SK-N-MC (cell line): Measurements from ENCODE around the gene TMEM200C.

Source experiments
- DNase-seq: peaks from one replicate; pipeline ENCODE4 v3.0.0-alpha.2; 2011; ENCODE audit warnings: low read depth, low spot score
- H3K27ac ChIP-seq: fragments of 200-600 bp; sonication (generic); 2 replicates; pipeline ENCODE4 v1.5.1; 2016; ENCODE audit warnings: mixed run types
- H3K36me3 ChIP-seq: fragments of 200-600 bp; sonication (generic); 2 replicates; pipeline ENCODE4 v1.6.1; 2017; ENCODE audit warnings: antibody characterized with exemption, low read length, mixed read lengths; ENCODE audit not compliant: insufficient read depth
- H3K4me3 ChIP-seq: fragments of 200-600 bp; sonication (generic); 2 replicates; pipeline ENCODE4 v1.5.1; 2016
- H3K9ac ChIP-seq: fragments of 200-600 bp; sonication (generic); 2 replicates; pipeline ENCODE4 v1.8.0; 2017; ENCODE audit warnings: mixed run types, mixed read lengths; ENCODE audit not compliant: insufficient read length
- H3K9me3 ChIP-seq: fragments of 200-600 bp; sonication (generic); 2 replicates; pipeline ENCODE4 v1.6.1; 2017; ENCODE audit warnings: low read depth, mild to moderate bottlenecking, antibody characterized with exemption, low read length, moderate library complexity, mixed read lengths
- EZH2 ChIP-seq: fragments of 200-600 bp; sonication (generic); IDR thresholded peaks from one replicate; pipeline ENCODE4 v1.6.1; 2017; ENCODE audit warnings: antibody characterized with exemption
- FOXP2 ChIP-seq: optimal IDR thresholded peaks from 2 replicates; pipeline ENCODE3; 2011; ENCODE audit warnings: mild to moderate bottlenecking, moderate library complexity; ENCODE audit not compliant: insufficient read depth; ENCODE audit errors: extremely low read length, control extremely low read depth
- POLR2AphosphoS5 ChIP-seq: IDR thresholded peaks from 2 replicates; pipeline ENCODE4 v1.6.1; 2012; ENCODE audit warnings: mild to moderate bottlenecking, low read depth, low read length, borderline replicate concordance

TMEM200C gene

DNA sequence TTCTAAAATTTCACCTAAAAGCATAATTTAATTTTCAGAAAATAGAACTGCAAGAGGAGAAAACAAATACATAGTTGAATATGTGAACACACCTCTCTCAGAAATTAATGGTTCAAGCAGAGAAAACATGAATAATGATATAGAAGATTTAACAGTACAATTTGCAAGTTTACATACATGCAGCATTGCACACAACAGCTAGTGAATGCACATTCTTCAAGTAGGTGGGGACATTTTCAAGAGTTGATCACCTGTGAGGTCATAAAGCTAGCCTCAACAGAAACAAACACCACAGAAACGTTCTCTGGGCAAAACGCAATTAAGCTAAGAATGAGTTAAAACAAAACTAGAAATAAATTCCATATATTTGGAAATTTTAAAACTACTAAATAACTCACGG is 38.1 kb downstream of the TMEM200C start:
- Histone ChIP-seq H3K36me3 (no peaks in the 10 kb centered on the region), H3K27ac (no peak overlapping the region), H3K9ac (no peak overlapping the region), H3K9me3 (no peaks in the 10 kb centered on the region), H3K4me3 (no peak overlapping the region)
- no peak for TF ChIP-seq POLR2AphosphoS5
- TF ChIP-seq FOXP2 = no peak
- no peak for DNase-seq

- no peak overlapping the region for H3K27ac ChIP-seq
- H3K9ac ChIP-seq = no peak overlapping the region
- H3K36me3 ChIP-seq = no peaks in the 10 kb centered on the region
- TF ChIP-seq EZH2 = no peak
- TF ChIP-seq FOXP2 = no peak
- no peak for TF ChIP-seq POLR2AphosphoS5
- no peak overlapping the region for H3K4me3 ChIP-seq
- no peaks in the 10 kb centered on the region for H3K9me3 ChIP-seq
- no peak for DNase-seq
Observed at GRCh38 chr18:5853253-5853652, 42.1 kb downstream of the TMEM200C start.

DNA sequence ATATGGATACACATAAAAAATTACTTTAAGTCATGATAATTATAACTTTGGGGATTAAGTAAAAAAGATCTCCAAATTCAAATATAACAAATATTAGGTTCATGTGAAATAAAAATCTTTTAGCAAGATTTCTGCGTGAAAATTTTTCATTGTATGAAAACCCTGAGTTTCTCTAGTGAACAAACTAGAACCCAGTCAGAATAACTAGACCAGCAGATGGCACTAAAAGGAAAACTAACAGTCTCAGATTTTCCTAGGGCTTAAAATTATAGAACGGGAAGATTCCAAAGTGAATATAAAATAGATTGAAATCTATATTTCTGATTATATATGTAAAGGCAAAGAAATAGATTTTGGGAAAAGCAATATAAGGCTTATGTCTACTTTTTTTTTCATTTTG is 43.3 kb downstream of the TMEM200C start:
- H3K36me3 ChIP-seq = no peaks in the 10 kb centered on the region
- H3K27ac ChIP-seq = no peak overlapping the region
- H3K4me3 ChIP-seq = no peak overlapping the region
- no peak overlapping the region for H3K9ac ChIP-seq
- no peaks in the 10 kb centered on the region for H3K9me3 ChIP-seq
- no peak for DNase-seq
- TF ChIP-seq POLR2AphosphoS5 = no peak
- TF ChIP-seq EZH2 = no peak
- TF ChIP-seq FOXP2 = no peak

DNA sequence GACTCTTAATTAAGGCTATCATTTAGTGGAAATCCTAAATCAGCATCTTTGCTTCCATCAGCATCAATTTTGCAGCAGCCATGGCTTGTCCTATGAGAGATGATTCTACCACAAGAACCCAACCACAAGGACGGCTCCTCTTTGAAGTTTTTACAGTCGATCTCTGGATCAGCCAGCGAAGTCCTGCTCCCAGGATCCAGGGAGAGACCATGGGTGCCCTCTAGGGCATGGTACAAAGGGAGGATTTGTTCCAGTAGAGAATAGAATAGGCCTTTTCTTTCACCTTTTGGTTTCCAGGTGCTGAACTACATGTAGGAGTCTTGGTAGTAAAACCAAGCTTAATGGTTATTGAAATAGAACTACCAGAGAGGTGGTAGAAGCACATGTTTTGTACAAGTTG is 52.7 kb downstream of the TMEM200C start:
- H3K9ac ChIP-seq = no peak overlapping the region
- no peak for DNase-seq
- H3K27ac ChIP-seq = no peak overlapping the region
- no peak for TF ChIP-seq POLR2AphosphoS5
- H3K9me3 ChIP-seq = no peaks in the 10 kb centered on the region
- H3K36me3 ChIP-seq = no peaks in the 10 kb centered on the region
- H3K4me3 ChIP-seq = no peak overlapping the region

DNA sequence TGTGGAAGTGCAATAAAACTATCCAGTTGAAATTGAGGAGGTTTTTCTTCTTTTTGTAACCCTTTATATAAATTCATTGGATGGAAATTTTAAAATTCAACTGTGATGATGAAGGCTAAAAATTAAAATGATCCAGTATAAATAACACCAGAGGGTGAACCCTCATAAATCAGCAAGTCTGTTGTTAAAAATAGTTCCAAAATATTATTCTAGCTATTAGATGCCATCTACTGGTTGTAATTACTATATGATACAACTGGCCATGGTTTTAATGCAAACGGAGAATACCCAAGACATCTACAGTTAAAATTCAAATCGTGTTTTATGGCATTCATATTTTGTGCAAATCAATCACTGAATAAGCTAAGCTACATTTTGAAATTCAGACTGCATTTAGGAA is 53.8 kb downstream of the TMEM200C start:
- Histone ChIP-seq H3K4me3 (no peak overlapping the region), H3K36me3 (no peaks in the 10 kb centered on the region), H3K9ac (no peak overlapping the region), H3K27ac (no peak overlapping the region), H3K9me3 (no peaks in the 10 kb centered on the region)
- DNase-seq = no peak
- TF ChIP-seq FOXP2 (no peak), POLR2AphosphoS5 (no peak), EZH2 (no peak)

DNA sequence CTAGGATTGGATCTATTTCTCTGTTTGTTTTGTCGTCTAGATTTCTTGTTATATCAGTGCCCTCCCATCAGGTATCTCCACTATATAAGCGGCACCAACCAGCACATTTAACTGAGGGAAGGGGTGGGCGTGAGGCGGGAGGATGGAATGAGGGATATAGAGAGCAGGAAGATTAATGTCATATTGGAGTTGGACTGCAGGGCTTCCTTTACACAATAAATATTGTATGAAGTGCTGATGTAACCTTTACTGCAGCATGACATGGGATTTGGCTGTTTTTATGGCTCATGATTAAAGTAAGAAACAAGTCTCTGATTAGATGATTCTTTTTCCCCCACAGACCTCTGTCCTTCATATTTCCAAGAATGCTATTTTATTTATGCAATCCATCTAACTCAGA is 54.8 kb downstream of the TMEM200C start:
- H3K27ac ChIP-seq = no peak overlapping the region
- no peaks in the 10 kb centered on the region for H3K36me3 ChIP-seq
- H3K9me3 ChIP-seq = no peaks in the 10 kb centered on the region
- TF ChIP-seq POLR2AphosphoS5 (no peak), EZH2 (no peak), FOXP2 (no peak)
- H3K4me3 ChIP-seq = no peak overlapping the region
- no peak for DNase-seq
- H3K9ac ChIP-seq = no peak overlapping the region

DNA sequence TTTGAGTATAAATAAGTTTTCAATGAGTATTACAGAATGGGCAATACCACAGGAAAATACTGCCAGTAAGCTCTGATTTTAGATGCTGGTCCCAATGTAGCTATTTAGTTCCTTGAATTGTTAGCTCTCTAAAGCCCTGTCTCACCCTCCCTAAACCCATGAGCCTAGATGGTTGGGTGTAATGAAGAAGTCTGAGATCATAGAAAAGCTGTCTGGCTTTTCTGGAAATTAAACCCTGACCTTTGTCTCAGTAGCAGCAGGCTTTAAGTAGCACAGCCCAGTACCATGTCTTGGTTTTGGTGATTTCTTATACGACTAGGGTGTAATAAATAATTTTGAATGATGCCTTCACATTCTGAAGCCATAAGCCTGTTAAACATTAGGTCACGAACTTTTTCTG is 55.3 kb downstream of the TMEM200C start:
- TF ChIP-seq POLR2AphosphoS5 = no peak
- TF ChIP-seq FOXP2 = no peak
- no peak for TF ChIP-seq EZH2
- DNase-seq = no peak
- Histone ChIP-seq H3K9ac (no peak overlapping the region), H3K27ac (no peak overlapping the region), H3K36me3 (no peaks in the 10 kb centered on the region), H3K4me3 (no peak overlapping the region), H3K9me3 (no peaks in the 10 kb centered on the region)

GRCh38 chr18:5839102-5839501 is 56.2 kb downstream of the TMEM200C start:
- Histone ChIP-seq H3K9ac (no peak overlapping the region), H3K4me3 (no peak overlapping the region)
- no peak for TF ChIP-seq POLR2AphosphoS5
- no peak for TF ChIP-seq FOXP2
- TF ChIP-seq EZH2 = no peak

More at GRCh38 chr18:5839102-5839501, 56.2 kb downstream of the TMEM200C start:
- Histone ChIP-seq H3K36me3 (no peaks in the 10 kb centered on the region), H3K9me3 (no peaks in the 10 kb centered on the region), H3K27ac (no peak overlapping the region)
- no peak for DNase-seq
